HG03196 (cell line): ENCODE measurements around the gene GATA6.
"Not testable (repeated sequence)": the region's sequence is repeated elsewhere in the genome, so short reads cannot be mapped to it uniquely, and the experiment has no call there.

Experiments used
- ATAC-seq: cut with Tn5 transposase; IDR thresholded peaks from one replicate; pipeline ENCODE4 v1.9.1; 2021; ENCODE audit not compliant: unreplicated experiment

GATA6 gene

GRCh38 chr18:22203536-22204213 lies 34.3 kb downstream of the GATA6 start:
- no peak for ATAC-seq

- no peak for ATAC-seq
Measured at GRCh38 chr18:22204214-22204536, 34.8 kb downstream of the GATA6 start.

GRCh38 chr18:22204996-22205395 lies 35.6 kb downstream of the GATA6 start:
- ATAC-seq, result no peak

- no peak for ATAC-seq
Measured at GRCh38 chr18:22207021-22207758, 37.8 kb downstream of the GATA6 start.

- no peak for ATAC-seq
Measured at GRCh38 chr18:22210311-22210754, 40.9 kb downstream of the GATA6 start.

- no peak for ATAC-seq
Measured at GRCh38 chr18:22211657-22212056, 42.3 kb downstream of the GATA6 start.

- no peak for ATAC-seq
Measured at GRCh38 chr18:22213333-22213973, 44.1 kb downstream of the GATA6 start.

GRCh38 chr18:22214731-22215528 lies 45.5 kb downstream of the GATA6 start:
- ATAC-seq, result no peak

- ATAC-seq, result no peak
Measured at GRCh38 chr18:22218835-22219234, 49.4 kb downstream of the GATA6 start.

- ATAC-seq, result no peak
Measured at GRCh38 chr18:22219568-22220355, 50.4 kb downstream of the GATA6 start.

- not testable (repeated sequence) for ATAC-seq
Measured at GRCh38 chr18:22220585-22220984, 51.2 kb downstream of the GATA6 start.

- no peak for ATAC-seq
Measured at GRCh38 chr18:22221350-22221749, 52.0 kb downstream of the GATA6 start.

GRCh38 chr18:22223254-22223964 lies 54.0 kb downstream of the GATA6 start:
- ATAC-seq, result no peak

GRCh38 chr18:22223965-22224322 lies 54.6 kb downstream of the GATA6 start:
- ATAC-seq, result no peak

GRCh38 chr18:22224339-22224738 lies 55.0 kb downstream of the GATA6 start:
- no peak for ATAC-seq

- no peak for ATAC-seq
Measured at GRCh38 chr18:22226801-22227200, 57.4 kb downstream of the GATA6 start.

- no peak for ATAC-seq
Measured at GRCh38 chr18:22228976-22229375, 59.6 kb downstream of the GATA6 start.

GRCh38 chr18:22229456-22230124 lies 60.2 kb downstream of the GATA6 start:
- ATAC-seq, result no peak

GRCh38 chr18:22230471-22230945 lies 61.1 kb downstream of the GATA6 start:
- no peak for ATAC-seq
